ENCODE measurements around the gene TWIST2.

TWIST2 gene

DNA sequence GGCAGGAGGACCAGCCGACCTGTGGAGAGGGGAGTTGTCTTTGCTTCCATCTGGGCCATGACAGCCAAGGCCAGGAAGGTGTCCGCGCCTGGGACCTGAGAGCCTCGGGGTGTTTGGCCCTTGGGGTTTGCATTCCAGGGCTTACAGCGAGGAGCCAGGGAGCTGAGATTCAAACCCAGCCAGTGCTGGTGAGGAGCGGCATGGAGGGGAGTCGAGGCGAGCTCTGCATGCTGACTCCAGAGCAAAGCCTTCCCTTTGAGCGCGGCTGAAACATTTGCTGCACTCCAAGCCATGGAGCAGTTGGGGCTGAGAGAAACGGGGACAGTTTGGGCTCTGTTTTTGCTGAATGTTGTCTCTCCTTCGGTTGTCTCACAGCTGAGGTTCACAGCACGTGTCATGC, 77.4 kb downstream of the TWIST2 start:
- DNase-seq = no peak

GRCh38 chr2:238925816-238926521, 78.1 kb downstream of the TWIST2 start:
- no peak for DNase-seq

DNA sequence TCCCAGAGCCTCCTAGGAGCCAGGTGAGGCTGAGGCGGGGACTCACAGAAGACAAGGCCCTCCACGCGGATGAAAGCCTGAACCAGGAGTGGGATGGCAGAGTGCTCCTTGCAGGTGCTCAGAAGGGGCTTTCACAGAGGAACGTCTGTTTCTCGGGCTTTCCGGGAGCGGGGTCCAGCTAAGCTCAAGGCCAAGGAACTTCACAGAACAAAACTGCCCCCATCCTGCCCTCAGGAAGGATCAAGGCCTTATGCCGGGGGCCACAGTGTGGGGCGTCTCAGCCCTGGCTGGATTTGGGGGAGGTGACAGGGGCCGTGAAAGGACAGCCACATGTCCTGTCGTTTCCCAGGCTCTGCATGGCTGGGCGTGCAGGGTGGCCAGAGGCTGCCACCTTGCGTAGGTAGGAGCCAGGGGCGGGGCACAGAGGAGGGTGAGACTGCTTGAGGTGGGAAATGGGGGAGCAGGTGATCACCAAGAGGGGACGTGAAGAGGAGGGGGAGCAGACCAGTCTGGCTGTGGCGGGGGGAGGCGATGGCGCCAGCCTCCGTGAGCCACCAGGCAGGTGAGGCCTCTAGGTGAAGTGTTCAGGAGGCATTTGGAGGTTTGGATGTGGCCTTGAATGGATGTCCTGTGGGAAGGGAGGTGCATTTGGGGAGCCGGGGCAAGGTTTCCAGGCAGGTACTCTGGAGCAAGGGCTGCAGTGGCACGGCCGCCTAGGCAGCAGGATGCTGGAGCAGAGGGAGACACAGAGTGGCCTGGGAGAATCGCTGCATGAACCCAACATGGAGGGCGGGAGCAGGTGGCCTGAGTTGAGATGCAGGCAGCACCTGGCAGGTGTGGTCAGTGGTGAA, 79.1 kb downstream of the TWIST2 start:
- no peak for DNase-seq

- no peak for DNase-seq
Observed at GRCh38 chr2:238927746-238928519, 80.0 kb downstream of the TWIST2 start.

GRCh38 chr2:238928520-238929241, 80.8 kb downstream of the TWIST2 start:
- DNase-seq = no peak

DNA sequence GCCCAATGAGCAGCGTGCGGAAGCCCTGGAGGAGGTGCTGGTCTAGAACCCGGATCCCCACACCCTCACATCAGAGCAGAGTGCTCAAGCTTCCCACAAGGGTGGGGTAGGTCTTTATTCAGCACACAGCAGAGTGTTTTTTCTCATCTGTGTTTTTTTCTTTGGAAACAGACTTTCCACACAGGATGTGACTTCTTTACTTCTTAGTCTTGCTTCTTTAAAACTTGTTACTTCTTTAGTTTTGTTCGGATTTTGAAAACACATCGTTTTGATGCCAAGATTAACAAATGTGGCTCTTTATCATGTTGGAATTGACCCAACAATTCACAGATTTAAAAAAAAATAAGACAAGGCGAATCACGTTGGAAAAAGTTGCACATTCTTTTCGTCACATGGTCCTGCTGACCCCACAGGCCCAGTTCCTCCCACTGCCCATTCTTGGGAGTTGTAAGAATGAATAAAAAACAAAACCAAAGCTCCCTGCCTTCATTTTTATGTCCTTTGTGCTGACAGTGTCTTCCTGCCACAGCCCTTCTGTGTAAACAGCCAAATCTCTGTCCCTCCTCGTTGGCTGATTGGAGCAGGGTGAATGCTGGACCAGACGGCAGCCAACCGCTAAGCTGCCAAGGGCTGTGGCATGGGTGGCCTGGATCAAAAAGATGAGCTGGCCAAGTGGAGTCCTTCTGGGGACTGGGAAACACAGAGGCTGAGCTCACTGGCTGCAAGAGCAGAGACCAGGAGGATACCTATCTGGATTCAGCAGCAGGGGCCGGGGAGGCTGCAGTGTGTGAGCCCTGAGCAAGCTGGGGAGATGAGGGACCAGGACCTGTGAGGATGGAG, 81.6 kb downstream of the TWIST2 start:
- DNase-seq = no peak

DNA sequence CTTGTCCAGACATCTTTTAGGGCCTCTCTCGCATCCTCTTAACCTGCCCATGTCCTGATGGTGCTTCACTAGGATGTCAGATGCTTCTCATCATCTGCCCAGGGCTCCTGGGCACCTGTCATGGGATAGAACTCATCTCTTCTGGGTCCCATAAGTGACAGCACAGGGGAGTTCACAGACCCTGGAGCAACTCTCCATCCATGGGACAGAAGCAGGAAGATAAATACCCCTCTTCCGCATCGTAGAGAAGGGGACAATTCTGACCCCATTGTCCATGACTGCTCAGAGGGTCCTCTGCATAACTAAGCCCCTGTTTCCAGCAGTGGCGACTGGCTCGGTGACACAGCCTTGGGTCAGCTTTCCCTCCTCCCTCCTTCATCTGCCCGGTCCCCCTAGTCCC, 82.3 kb downstream of the TWIST2 start:
- no peak for DNase-seq

DNA sequence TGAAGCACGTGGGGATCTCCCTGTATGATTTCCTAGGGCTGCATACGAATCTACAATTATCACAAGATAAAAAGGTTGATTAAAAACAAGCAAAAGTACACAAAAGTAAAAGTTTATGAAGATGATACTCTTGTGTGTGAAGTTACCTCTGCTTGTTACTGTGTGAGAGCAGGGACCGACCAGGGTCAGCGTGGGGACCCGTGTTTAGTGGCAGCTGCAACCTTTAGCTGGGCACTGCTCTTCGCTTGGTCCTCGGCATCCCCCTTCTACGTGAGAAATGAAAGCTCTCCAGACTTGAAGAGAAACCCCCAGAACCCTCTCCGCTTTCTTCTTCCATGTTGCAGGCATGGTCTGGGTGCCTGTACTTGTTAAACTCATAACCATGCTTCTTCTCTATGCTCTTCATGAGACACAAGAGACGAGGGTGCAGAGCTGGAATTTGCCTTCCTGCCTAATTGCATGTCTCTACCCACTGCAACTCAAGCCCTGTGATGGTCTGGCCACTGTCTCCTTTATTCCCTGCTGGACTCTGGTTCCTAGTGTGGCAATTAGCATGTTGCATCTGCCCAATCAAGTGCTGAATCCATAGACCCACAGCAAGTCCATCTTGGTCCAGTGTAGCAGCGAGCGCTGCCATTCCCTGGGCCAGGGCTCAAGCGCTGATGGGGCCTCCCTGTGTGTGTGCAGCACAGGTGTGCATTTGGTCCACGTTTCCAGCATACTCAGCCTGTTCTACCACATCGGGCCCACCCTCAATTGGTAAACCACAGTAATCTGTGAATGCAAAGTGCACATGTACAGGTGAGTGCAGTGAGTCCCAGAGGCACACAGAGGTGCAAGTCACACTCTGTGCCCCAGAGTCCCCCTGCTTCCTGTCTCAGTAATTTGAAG, 88.5 kb downstream of the TWIST2 start:
- no peak for DNase-seq

- DNase-seq = no peak
Observed at GRCh38 chr2:238938003-238938400, 90.1 kb downstream of the TWIST2 start.

DNA sequence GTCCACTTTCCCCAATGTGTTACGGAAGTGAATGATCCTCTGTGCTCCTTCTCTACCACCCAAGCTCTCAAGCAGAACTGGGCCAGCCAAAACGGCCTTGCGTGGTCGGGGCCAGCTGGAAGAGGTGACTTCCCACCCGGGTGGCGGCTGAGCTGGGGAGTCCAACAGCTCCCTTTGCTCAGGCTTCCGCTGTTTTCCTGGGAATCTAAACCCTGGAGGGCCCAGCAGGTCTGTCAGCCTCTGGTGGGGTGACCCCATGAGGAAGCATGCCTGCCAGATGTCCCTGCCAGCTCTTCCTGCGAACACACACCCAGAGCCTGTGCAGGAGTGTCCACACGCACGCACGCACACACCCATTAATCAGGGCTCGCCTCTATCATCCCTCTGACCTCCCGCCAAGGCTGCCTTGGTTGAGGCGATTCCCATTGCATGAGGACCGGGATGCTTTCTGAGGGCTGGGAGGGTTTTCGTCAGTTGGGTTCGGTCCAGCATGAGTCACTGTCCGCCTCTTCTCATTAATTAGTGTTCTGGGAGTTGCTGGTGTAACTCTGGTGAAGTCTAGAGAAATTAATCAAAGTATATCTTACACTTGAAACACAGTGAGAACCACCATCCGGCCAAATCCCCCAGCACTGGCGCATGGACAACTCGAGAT, 90.6 kb downstream of the TWIST2 start:
- DNase-seq = no peak

DNA sequence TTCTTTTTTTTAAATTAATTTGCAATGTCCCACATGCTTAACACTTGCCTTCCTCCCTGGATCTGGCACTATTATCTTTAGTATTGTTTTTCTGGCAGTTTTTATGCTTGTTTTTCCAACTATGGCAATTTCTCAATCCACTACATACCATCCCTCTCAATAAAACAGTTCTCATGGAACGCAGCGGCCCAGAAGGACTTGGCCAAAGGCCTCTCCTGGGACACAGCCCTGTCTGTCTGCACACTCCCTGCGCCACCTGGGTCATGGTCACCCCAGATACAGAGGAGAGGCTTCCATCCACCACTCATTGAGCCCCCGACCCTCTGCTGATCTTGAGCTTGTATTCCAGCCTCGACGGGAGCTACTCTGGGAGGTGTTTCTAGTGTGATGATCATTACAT, 91.2 kb downstream of the TWIST2 start:
- DNase-seq = no peak

- DNase-seq = no peak
Observed at GRCh38 chr2:238939521-238940403, 91.9 kb downstream of the TWIST2 start.

GRCh38 chr2:238940806-238941205, 92.9 kb downstream of the TWIST2 start:
- DNase-seq = no peak

- no peak for DNase-seq
Observed at GRCh38 chr2:238941262-238941792, 93.4 kb downstream of the TWIST2 start.

DNA sequence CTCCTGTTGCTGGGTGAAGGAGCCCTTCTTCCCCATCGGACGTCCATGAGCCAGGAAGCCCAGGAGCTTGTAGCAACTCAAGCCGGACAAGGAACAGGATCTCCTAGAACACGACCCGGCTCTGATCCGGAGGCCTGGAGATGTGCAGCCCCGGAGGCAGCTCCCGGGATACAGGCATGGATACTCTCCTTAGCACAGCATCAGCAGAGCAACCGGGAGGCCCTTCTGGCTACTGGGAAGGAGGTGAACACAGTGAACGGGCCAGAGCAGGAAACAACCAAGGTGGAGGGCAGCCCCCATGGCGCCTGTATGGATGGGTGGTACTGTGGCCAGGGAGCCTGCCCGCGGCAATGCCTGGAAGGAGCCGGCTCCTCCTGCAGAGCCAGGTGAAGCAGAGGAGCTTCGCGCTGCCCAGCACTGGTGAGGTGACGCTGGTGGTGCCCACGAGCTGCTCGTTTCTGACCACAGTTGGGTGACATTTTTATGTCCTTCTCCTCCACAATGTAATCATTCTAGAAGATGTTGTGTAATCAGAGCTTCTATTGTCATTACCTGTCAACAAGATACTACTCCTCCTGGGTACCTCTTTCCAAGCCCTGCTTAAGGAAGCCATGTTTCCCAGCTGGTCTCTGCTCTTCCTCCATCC, 94.3 kb downstream of the TWIST2 start:
- no peak for DNase-seq

- DNase-seq = no peak
Observed at GRCh38 chr2:238942726-238943300, 94.9 kb downstream of the TWIST2 start.

- DNase-seq = no peak
Observed at GRCh38 chr2:238943338-238944067, 95.6 kb downstream of the TWIST2 start.

All from NCI-H1417 treated with DMSO at 0.1 percent for 48 hours (cell line).